GM19240 (cell line): Measurements from ENCODE around the gene OIP5.
A peak's percentile ranks its signal among the peaks of the same experiment; 100 is the strongest.
"Not testable (repeated sequence)": the region's sequence is repeated elsewhere in the genome, so short reads cannot be mapped to it uniquely, and the experiment has no call there.

Experiments used
- DNase-seq: peaks from one replicate; pipeline ENCODE4 v3.0.0; 2011; ENCODE audit warnings: low spot score; ENCODE audit not compliant: insufficient read length

OIP5 gene

GRCh38 chr15:41332194-41333025 lies at the start of gene OIP5, which contains the start of gene NUSAP1:
OIP5 (minus strand) TSS chr15:41332591; CDS start chr15:41332561, 30 bp downstream.
NUSAP1 (plus strand) TSS chr15:41332881; CDS start chr15:41332958, 77 bp downstream.
- peak; percentile 94 for DNase-seq

- DNase-seq, result no peak
These were observed 45.6 kb upstream of the OIP5 start for GRCh38 chr15:41377978-41378377.

GRCh38 chr15:41367418-41367817 lies 35.0 kb upstream of the OIP5 start:
- no peak for DNase-seq

GRCh38 chr15:41354371-41354770 lies 22.0 kb upstream of the OIP5 start:
- DNase-seq, result no peak

GRCh38 chr15:41350057-41350717 lies 17.8 kb upstream of the OIP5 start:
- DNase-seq, result no peak

GRCh38 chr15:41347236-41347635 lies 14.8 kb upstream of the OIP5 start:
- no peak for DNase-seq

- no peak for DNase-seq
These were observed 9.1 kb upstream of the OIP5 start for GRCh38 chr15:41341519-41341918.

GRCh38 chr15:41340189-41340695 lies 7.9 kb upstream of the OIP5 start:
- no peak for DNase-seq

GRCh38 chr15:41337631-41338522 lies 5.5 kb upstream of the OIP5 start:
- no peak for DNase-seq

- no peak for DNase-seq
These were observed 4.7 kb upstream of the OIP5 start for GRCh38 chr15:41337047-41337446.

GRCh38 chr15:41336549-41336948 lies 4.2 kb upstream of the OIP5 start:
- DNase-seq, result no peak

- DNase-seq, result no peak
These were observed 2.1 kb upstream of the OIP5 start for GRCh38 chr15:41334293-41335120.

- no peak for DNase-seq
These were observed 703 bp upstream of the OIP5 start for GRCh38 chr15:41333026-41333562.

- no peak for DNase-seq
These were observed 578 bp downstream of the OIP5 start for GRCh38 chr15:41331833-41332193.

- DNase-seq, result no peak
These were observed 1.1 kb downstream of the OIP5 start for GRCh38 chr15:41331281-41331680.

- no peak for DNase-seq
These were observed 8.8 kb downstream of the OIP5 start for GRCh38 chr15:41323611-41324010.

- DNase-seq, result not testable (repeated sequence)
These were observed 11.5 kb downstream of the OIP5 start for GRCh38 chr15:41320805-41321330.

GRCh38 chr15:41309226-41309905 lies 23.0 kb downstream of the OIP5 start:
- DNase-seq, result no peak

GRCh38 chr15:41307679-41308078 lies 24.7 kb downstream of the OIP5 start:
- no peak for DNase-seq
